Epithelial cell of esophagus (primary cell): ENCODE results near the gene LNX1.

Experiments
- DNase-seq: peaks from one replicate; pipeline ENCODE4 v3.0.0; 2010; ENCODE audit warnings: low read depth
- H3K4me3 ChIP-seq: 2 replicates; pipeline ENCODE4 v1.5.1; 2011; ENCODE audit warnings: mild to moderate bottlenecking, low read length, control low read depth
- CTCF ChIP-seq: IDR thresholded peaks from 2 replicates; pipeline ENCODE4 v1.5.1; 2011; ENCODE audit warnings: low read depth, mild to moderate bottlenecking, low read length, control low read depth, inconsistent platforms; ENCODE audit not compliant: insufficient read depth; ENCODE audit errors: missing control alignments

Gene LNX1

GRCh38 chr4:53629296-53629695, 38.0 kb upstream of the LNX1 start:
- no peak for TF ChIP-seq CTCF
- H3K4me3 ChIP-seq, result no peak overlapping the region
- DNase-seq, result no peak

- no peak for TF ChIP-seq CTCF
- DNase-seq, result no peak
- no peak overlapping the region for H3K4me3 ChIP-seq
Measured at GRCh38 chr4:53626491-53626890, 35.2 kb upstream of the LNX1 start.

- H3K4me3 ChIP-seq, result no peak overlapping the region
- no peak for TF ChIP-seq CTCF
- DNase-seq, result no peak
Measured at GRCh38 chr4:53625888-53626287, 34.6 kb upstream of the LNX1 start.

GRCh38 chr4:53622739-53623151, 31.5 kb upstream of the LNX1 start:
- TF ChIP-seq CTCF, result no peak
- peak; percentile 95 for DNase-seq
- no peak overlapping the region for H3K4me3 ChIP-seq

- no peak for DNase-seq
- peak; percentile 13 for TF ChIP-seq CTCF
Measured at GRCh38 chr4:53620956-53621355, 29.7 kb upstream of the LNX1 start.

GRCh38 chr4:53619431-53619830, 28.1 kb upstream of the LNX1 start:
- DNase-seq, result peak; percentile 36

More at GRCh38 chr4:53620956-53621355, 29.7 kb upstream of the LNX1 start:
- no peak overlapping the region for H3K4me3 ChIP-seq

More at GRCh38 chr4:53619431-53619830, 28.1 kb upstream of the LNX1 start:
- H3K4me3 ChIP-seq, result no peak overlapping the region
- no peak for TF ChIP-seq CTCF
